Mesendoderm (in vitro differentiated cells): ENCODE data around the gene RGS14.

Experiments used
- DNase-seq: peaks from one replicate; pipeline ENCODE4 v3.0.0; 2013
- H2AK5ac ChIP-seq: 2 replicates; pipeline ENCODE4 v1.6.1; 2013; ENCODE audit warnings: low read length, inconsistent platforms
- H2BK120ac ChIP-seq: 2 replicates; pipeline ENCODE4 v1.6.1; 2013; ENCODE audit warnings: low read depth, mild to moderate bottlenecking, low read length, moderate library complexity, mixed read lengths
- H2BK15ac ChIP-seq: replicated peaks from 2 replicates; pipeline ENCODE4 v1.6.1; 2013; ENCODE audit warnings: low read depth, mild to moderate bottlenecking, moderate library complexity
- H2BK5ac ChIP-seq: 2 replicates; pipeline ENCODE4 v1.6.1; 2013; ENCODE audit warnings: low read length, inconsistent platforms
- H3K18ac ChIP-seq: 2 replicates; pipeline ENCODE4 v1.6.1; 2013; ENCODE audit warnings: mild to moderate bottlenecking, low read length, mixed read lengths
- H3K23ac ChIP-seq: one replicate; pipeline ENCODE4 v1.6.1; 2013; ENCODE audit warnings: low read length
- H3K27ac ChIP-seq: 2 replicates; pipeline ENCODE4 v1.5.1; 2013; ENCODE audit warnings: low read depth, mild to moderate bottlenecking, inconsistent platforms, low read length, moderate library complexity
- H3K27me3 ChIP-seq: 2 replicates; pipeline ENCODE4 v1.6.1; 2013; ENCODE audit warnings: low read length, control low read depth, mild to moderate bottlenecking, inconsistent platforms; ENCODE audit not compliant: insufficient read depth, poor library complexity
- H3K36me3 ChIP-seq: 2 replicates; pipeline ENCODE4 v1.6.1; 2013; ENCODE audit warnings: low read length, inconsistent platforms; ENCODE audit not compliant: control insufficient read depth, insufficient read depth
- H3K4ac ChIP-seq: one replicate; pipeline ENCODE4 v1.6.1; 2013; ENCODE audit warnings: low read depth, mild to moderate bottlenecking, low read length, moderate library complexity
- H3K4me1 ChIP-seq: 2 replicates; pipeline ENCODE4 v1.6.1; 2013; ENCODE audit warnings: low read depth, low read length, inconsistent platforms; ENCODE audit not compliant: control insufficient read depth
- H3K4me2 ChIP-seq: 2 replicates; pipeline ENCODE4 v1.6.1; 2013; ENCODE audit warnings: low read length
- H3K4me3 ChIP-seq: 2 replicates; pipeline ENCODE4 v1.5.1; 2013; ENCODE audit warnings: mild to moderate bottlenecking, low read length
- H3K56ac ChIP-seq: one replicate; pipeline ENCODE4 v1.6.1; 2013; ENCODE audit warnings: low read length
- H3K79me1 ChIP-seq: 2 replicates; pipeline ENCODE4 v1.6.1; 2013; ENCODE audit warnings: low read length, inconsistent platforms
- H3K79me2 ChIP-seq: 2 replicates; pipeline ENCODE4 v1.6.1; 2013; ENCODE audit warnings: mild to moderate bottlenecking, low read length; ENCODE audit not compliant: control insufficient read depth, insufficient read depth
- H3K9ac ChIP-seq: 2 replicates; pipeline ENCODE4 v1.6.1; 2013; ENCODE audit warnings: low read length, inconsistent platforms
- H4K5ac ChIP-seq: one replicate; pipeline ENCODE4 v1.6.1; 2013; ENCODE audit warnings: low read length
- H4K8ac ChIP-seq: one replicate; pipeline ENCODE4 v1.6.1; 2013; ENCODE audit warnings: low read depth, mild to moderate bottlenecking, control low read depth, low read length, moderate library complexity
- WGBS: extraction: QIAGEN DNeasy Blood & Tissue Kit; methylation state at CpG from one replicate; pipeline ENCODE4 v1.1.7; 2013; ENCODE audit warnings: low lambda C conversion rate, missing lambda C conversion rate; ENCODE audit not compliant: insufficient coverage; ENCODE audit errors: extremely low coverage; 5-methylcytosine and 5-hydroxymethylcytosine counted together

Gene RGS14

DNA sequence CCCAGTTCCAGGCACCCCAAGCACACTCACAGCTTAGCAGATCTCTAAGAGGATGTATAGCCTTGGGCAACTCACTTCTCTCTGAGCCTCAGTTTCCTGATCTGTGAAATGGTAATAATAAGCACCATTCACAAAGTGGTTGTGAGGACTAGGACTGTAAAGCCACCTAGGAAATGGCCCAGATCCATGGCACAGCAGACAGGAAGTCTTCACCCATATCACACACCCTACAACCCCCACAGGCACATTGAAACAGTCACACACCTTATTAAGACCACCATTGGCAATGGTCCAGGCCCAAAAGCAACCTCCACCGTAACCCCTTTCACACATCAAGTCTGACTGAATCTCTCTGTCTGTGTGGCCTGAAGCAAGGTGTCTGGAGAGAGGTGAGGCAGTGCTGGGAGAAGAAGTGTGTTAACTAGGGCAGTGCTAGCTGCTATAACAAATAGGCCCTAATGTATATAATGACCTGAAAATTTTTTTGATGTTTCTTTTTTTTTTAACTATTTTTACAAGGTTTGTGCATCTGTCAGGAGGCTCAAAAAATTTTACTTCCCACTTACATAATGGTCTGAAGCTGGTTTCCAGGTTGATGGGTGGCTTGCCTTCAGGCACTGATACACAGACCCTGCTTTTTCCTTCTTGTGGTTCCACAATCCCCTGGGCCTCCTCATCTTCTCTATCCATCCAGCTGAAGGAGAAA lies 2.4 kb upstream of the RGS14 start:
- Histone ChIP-seq H2BK5ac (no peak overlapping the region), H3K36me3 (no peaks in the 10 kb centered on the region), H3K56ac (no peak overlapping the region), H4K5ac (no peak overlapping the region), H2BK15ac (no peak overlapping the region), H3K27ac (no peak overlapping the region), H4K8ac (no peak overlapping the region), H3K79me1 (peaks cover 10% of the 10 kb centered on the region), H2BK120ac (no peak overlapping the region), H3K4me3 (no peak overlapping the region), H3K27me3 (no peaks in the 10 kb centered on the region), H3K4me2 (no peak overlapping the region), H3K23ac (no peak overlapping the region), H3K4me1 (peaks cover 4% of the 10 kb centered on the region), H2AK5ac (no peak overlapping the region), H3K4ac (no peak overlapping the region), H3K18ac (no peak overlapping the region), H3K79me2 (peaks cover 10% of the 10 kb centered on the region), H3K9ac (no peak overlapping the region)
- no CpG with 5 or more reads among the region's 1 CpG for WGBS
- no peak for DNase-seq

DNA sequence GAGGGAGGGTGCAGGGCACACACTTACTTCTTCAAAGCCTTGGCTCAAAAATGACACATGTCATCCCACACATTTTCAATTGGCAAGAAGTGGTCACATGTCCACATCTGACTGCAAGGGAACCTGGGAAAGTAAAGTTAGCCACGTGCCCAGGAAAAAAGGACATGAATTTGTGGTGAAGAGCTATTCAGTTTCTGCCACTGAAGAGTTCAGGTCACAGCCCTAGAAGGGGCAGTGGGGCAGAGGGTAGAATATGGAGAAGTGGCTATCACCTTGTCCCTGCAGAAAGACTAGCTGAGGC lies 1.9 kb upstream of the RGS14 start:
- Histone ChIP-seq H3K23ac (no peak overlapping the region), H4K8ac (no peak overlapping the region), H3K27ac (no peak overlapping the region), H3K4me2 (no peak overlapping the region), H3K4ac (no peak overlapping the region), H3K18ac (no peak overlapping the region), H4K5ac (no peak overlapping the region), H3K4me1 (peaks cover under 1% of the 10 kb centered on the region), H2AK5ac (no peak overlapping the region), H2BK5ac (no peak overlapping the region), H3K27me3 (no peaks in the 10 kb centered on the region), H3K36me3 (no peaks in the 10 kb centered on the region), H3K56ac (no peak overlapping the region), H2BK120ac (no peak overlapping the region), H3K79me2 (peaks cover 5% of the 10 kb centered on the region), H2BK15ac (no peak overlapping the region), H3K4me3 (no peak overlapping the region), H3K79me1 (peaks cover 5% of the 10 kb centered on the region), H3K9ac (no peak overlapping the region)
- no peak for DNase-seq
- WGBS = no CpG with 5 or more reads among the region's 1 CpG

DNA sequence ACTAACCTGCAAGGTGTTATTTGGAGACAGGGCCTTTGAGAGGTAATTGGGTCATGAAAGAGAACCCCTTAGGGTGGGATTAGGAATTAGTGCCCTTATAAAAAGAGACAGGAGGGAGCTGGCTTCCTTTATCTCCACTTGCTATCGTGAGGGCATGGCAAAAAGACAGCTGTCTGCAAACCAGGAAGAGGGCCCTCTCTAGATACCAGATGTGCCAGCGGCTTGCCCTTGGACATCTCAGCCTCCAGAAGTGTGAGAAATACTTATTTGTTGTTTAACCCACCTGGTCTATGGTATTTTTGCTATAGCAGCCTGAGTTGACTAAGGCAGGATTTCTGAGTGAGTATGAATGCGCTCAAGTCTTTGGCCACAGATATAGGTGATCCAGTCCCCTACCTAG lies 978 bp upstream of the RGS14 start:
- no CpG with 5 or more reads among the region's 3 CpGs for WGBS
- Histone ChIP-seq H3K27me3 (no peaks in the 10 kb centered on the region), H3K79me1 (no peaks in the 10 kb centered on the region), H3K4me3 (no peak overlapping the region), H3K4me1 (no peaks in the 10 kb centered on the region), H2AK5ac (no peak overlapping the region), H3K27ac (no peak overlapping the region), H3K23ac (no peak overlapping the region), H3K4me2 (no peak overlapping the region), H3K4ac (no peak overlapping the region), H3K18ac (no peak overlapping the region), H3K56ac (no peak overlapping the region), H2BK120ac (no peak overlapping the region), H3K36me3 (no peaks in the 10 kb centered on the region), H2BK15ac (no peak overlapping the region), H4K5ac (no peak overlapping the region), H4K8ac (no peak overlapping the region), H3K9ac (no peak overlapping the region), H3K79me2 (no peaks in the 10 kb centered on the region), H2BK5ac (no peak overlapping the region)
- no peak for DNase-seq

DNA sequence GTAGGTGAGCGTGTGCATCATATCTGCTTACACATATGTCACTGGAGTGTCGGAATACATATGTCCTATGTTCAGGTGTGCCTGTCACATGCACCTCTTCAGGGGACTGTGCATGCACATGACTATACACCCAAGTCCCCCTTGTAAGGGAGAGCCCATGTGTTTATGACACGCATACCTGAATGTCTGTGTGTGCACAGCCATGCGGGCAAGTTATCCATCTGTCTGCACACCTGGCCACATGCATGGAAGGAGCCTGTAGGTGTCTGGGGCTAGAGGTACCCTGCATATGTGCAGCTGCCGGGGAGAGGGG lies 622 bp upstream of the RGS14 start:
- Histone ChIP-seq H3K18ac (no peak overlapping the region), H3K4me2 (no peak overlapping the region), H3K56ac (no peak overlapping the region), H3K4me3 (no peak overlapping the region), H3K23ac (no peak overlapping the region), H2BK15ac (no peak overlapping the region), H4K5ac (no peak overlapping the region), H3K27ac (no peak overlapping the region), H3K27me3 (no peaks in the 10 kb centered on the region), H3K9ac (no peak overlapping the region), H3K79me1 (no peaks in the 10 kb centered on the region), H3K36me3 (no peaks in the 10 kb centered on the region), H2BK5ac (no peak overlapping the region), H3K4me1 (no peaks in the 10 kb centered on the region), H2AK5ac (no peak overlapping the region), H3K4ac (no peak overlapping the region), H3K79me2 (no peaks in the 10 kb centered on the region), H4K8ac (no peak overlapping the region), H2BK120ac (no peak overlapping the region)
- no CpG with 5 or more reads among the region's 5 CpGs for WGBS
- DNase-seq = no peak

DNA sequence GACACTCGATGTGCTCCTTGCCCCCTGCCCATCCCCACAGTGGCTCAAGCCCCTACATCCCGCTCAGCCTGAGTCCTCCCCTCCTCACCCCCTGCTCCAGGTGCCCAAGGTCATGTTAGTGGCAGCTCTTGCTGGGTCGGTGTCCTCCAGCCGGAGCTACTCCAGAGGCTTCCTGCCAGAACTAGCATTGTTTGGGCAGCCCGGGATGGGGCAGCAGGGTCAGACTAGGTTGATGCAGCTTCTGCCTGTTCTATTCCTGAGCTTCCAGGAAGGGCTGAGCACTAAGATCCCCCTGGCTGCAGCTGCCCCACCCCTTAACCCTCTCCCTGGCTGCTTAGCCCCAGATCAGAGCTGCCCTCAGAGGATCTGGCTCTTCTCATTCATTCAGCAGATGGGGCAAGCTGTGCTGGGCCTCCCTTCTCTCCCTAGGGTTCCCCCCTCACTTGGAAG lies 671 bp downstream of the RGS14 start:
- no peak overlapping the region for H2AK5ac ChIP-seq

DNA sequence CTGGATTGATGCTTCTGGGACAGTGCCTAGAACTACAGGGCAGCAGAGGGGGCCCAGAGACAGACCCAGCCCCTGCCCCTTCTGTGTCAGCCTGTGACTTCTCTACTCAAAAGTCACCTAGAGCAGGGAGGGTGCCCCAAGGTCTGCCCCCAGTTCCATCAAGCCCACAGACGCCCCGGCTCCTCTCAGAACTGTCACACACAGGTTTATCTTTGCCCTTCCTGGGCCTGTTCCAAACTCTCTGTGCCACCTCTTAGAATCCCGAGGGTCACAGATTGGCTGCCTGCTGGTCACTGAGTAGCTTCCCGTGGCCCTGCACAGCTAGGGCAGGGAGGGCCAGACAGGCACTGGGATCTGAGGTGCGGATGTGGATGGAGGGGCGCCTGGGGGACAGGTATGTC lies 1.7 kb downstream of the RGS14 start:
- no peaks in the 10 kb centered on the region for H3K36me3 ChIP-seq
- DNase-seq = no peak

More for the DNA sequence above, 671 bp downstream of the RGS14 start:
- no peaks in the 10 kb centered on the region for H3K79me1 ChIP-seq
- no peak overlapping the region for H2BK15ac ChIP-seq
- H3K27me3 ChIP-seq = no peaks in the 10 kb centered on the region
- no peak overlapping the region for H3K4ac ChIP-seq
- H3K27ac ChIP-seq = no peak overlapping the region
- no peaks in the 10 kb centered on the region for H3K79me2 ChIP-seq
- no peak overlapping the region for H3K4me2 ChIP-seq
- H3K23ac ChIP-seq = no peak overlapping the region
- no peak for DNase-seq
- no CpG with 5 or more reads among the region's 5 CpGs for WGBS
- H3K56ac ChIP-seq = no peak overlapping the region
- H3K9ac ChIP-seq = no peak overlapping the region
- H3K36me3 ChIP-seq = no peaks in the 10 kb centered on the region
- H3K4me1 ChIP-seq = no peaks in the 10 kb centered on the region
- no peak overlapping the region for H4K5ac ChIP-seq
- no peak overlapping the region for H3K4me3 ChIP-seq
- H4K8ac ChIP-seq = no peak overlapping the region
- H2BK5ac ChIP-seq = no peak overlapping the region
- no peak overlapping the region for H2BK120ac ChIP-seq
- no peak overlapping the region for H3K18ac ChIP-seq

More for the DNA sequence above, 1.7 kb downstream of the RGS14 start:
- Histone ChIP-seq H3K79me1 (no peaks in the 10 kb centered on the region), H3K4me1 (no peaks in the 10 kb centered on the region), H3K4me2 (no peak overlapping the region), H3K27ac (no peak overlapping the region), H3K23ac (no peak overlapping the region), H4K8ac (no peak overlapping the region), H3K56ac (no peak overlapping the region), H2AK5ac (no peak overlapping the region), H3K9ac (no peak overlapping the region), H2BK120ac (no peak overlapping the region), H2BK5ac (no peak overlapping the region), H3K27me3 (no peaks in the 10 kb centered on the region), H3K4ac (no peak overlapping the region), H2BK15ac (no peak overlapping the region), H3K18ac (no peak overlapping the region), H3K79me2 (no peaks in the 10 kb centered on the region), H4K5ac (no peak overlapping the region), H3K4me3 (no peak overlapping the region)
- WGBS = no CpG with 5 or more reads among the region's 6 CpGs
